ENCODE measurements around the gene PDE2A. TPM values are rescaled to one million over a fixed set of nuclear protein-coding genes. Genes with fewer than 3 reads are reported as not detected.

The PDE2A gene
- total and polyA plus RNA-seq, 2 donors (not counting 1 experiment from before 2014, with no cell fraction given), result 0.88 to 2.9 TPM

DNA sequence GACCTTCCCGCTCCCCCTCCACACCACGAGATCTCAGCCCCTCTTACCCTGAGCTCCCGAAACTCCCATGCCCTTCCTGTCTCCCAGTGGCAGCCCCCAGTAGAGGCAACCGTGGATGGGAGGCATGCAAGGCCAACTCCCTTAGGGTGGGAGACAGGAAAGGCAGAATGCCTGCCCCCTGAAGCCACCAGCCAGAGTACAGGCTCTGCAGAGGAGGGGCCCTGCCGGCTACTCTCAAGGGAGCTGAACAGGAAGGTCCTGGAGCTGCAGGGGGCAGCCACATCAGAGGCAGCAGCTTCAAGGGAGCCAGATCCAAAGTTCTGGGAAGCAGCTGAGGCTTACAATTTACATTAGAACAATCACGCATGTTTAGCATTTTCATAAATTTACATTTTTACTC lies 38.3 kb downstream of the PDE2A start:
- intact Hi-C loops (cut with micrococcal nuclease), result no loop called here

DNA sequence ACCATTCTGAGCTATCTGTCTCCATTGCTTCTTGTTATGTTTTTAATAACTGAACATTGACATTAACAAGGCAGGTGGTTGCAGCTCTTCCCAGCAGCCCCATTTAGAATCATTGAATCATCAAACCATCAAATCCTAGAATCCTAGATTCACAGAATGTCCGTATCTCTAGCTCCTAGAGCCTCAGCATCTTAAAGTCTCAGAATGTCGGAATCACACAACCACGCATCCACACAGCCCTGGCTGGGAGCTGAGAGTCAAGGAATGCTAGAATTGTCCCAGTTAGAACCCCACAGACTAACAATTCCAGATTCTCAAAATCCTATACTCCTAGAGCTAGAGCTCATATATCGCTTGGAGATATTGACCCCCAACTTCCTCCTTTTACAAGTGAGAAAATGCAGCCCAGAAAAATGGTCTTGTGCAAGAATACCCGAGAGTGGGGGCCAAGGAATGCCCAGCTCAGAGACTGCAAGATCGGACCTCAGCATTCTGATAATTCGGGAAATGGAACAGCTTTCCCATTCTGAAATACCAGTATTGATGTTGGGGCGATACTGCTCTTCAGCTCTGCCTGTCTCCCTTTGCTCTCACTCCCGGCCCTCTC lies 38.8 kb downstream of the PDE2A start:
- intact Hi-C loops (cut with micrococcal nuclease), result no loop called here
- POLR2A ChIA-PET, result no interaction called here
- H3K4me1 Mint-ChIP-seq, result no peaks in the 10 kb centered on the region

More for the DNA sequence above, 38.3 kb downstream of the PDE2A start:
- Histone ChIP-seq H3K27me3 (replicated peaks in 1 of 4; ENCODE audit: control extremely low read depth in 1 of 4, control insufficient read depth in 3 of 4, insufficient read depth in 4 of 4, low read length in 3 of 4) (peaks cover 0 to 44% (median 7%) of the 10 kb centered on the region in 4 experiments), H3K4me1 (ENCODE audit: control insufficient read depth in 2 of 2, insufficient read depth in 2 of 2, low read length in 2 of 2) (no peaks in the 10 kb centered on the region), H3K4me3 (ENCODE audit: control extremely low read depth in 1 of 5, extremely low read depth in 1 of 5, insufficient read depth in 1 of 5, low read depth in 2 of 5, low read length in 4 of 5) (no peak overlapping the region), H3K36me3 (replicated peaks in 1 of 2; ENCODE audit: control extremely low read depth in 1 of 2, control insufficient read depth in 1 of 2, extremely low read depth in 1 of 2, insufficient read depth in 2 of 2, low read length in 1 of 2) (no peaks in the 10 kb centered on the region), H3K9ac (ENCODE audit: low read length) (no peak overlapping the region), H3K4me2 (replicated peaks; ENCODE audit: low read depth, low read length, poor library complexity, severe bottlenecking) (no peak overlapping the region), H2AFZ (ENCODE audit: insufficient read depth, low read depth, low read length, poor library complexity, severe bottlenecking) (no peak overlapping the region), H3K27ac (ENCODE audit: low read length in 2 of 2) (no peak overlapping the region), H4K20me1 (ENCODE audit: control insufficient read depth, insufficient read depth, low read length, poor library complexity, severe bottlenecking) (no peaks in the 10 kb centered on the region), H3K9me3 (ENCODE audit: control extremely low read depth in 1 of 3, control insufficient read depth in 2 of 3, insufficient read depth in 1 of 3, low read length in 2 of 3) (peaks cover 0 to 3% (median 0%) of the 10 kb centered on the region in 3 donors), H3K79me2 (ENCODE audit: control insufficient read depth, insufficient read depth, low read length) (no peaks in the 10 kb centered on the region)
- Mint-ChIP-seq H3K4me3 (no peak overlapping the region), H3K27ac (no peak overlapping the region), H3K9me3 (ENCODE audit: insufficient read depth) (no peaks in the 10 kb centered on the region), H3K4me1 (no peaks in the 10 kb centered on the region), H3K27me3 (peaks cover 24% of the 10 kb centered on the region)
- TF ChIP-seq, protein P1, sequence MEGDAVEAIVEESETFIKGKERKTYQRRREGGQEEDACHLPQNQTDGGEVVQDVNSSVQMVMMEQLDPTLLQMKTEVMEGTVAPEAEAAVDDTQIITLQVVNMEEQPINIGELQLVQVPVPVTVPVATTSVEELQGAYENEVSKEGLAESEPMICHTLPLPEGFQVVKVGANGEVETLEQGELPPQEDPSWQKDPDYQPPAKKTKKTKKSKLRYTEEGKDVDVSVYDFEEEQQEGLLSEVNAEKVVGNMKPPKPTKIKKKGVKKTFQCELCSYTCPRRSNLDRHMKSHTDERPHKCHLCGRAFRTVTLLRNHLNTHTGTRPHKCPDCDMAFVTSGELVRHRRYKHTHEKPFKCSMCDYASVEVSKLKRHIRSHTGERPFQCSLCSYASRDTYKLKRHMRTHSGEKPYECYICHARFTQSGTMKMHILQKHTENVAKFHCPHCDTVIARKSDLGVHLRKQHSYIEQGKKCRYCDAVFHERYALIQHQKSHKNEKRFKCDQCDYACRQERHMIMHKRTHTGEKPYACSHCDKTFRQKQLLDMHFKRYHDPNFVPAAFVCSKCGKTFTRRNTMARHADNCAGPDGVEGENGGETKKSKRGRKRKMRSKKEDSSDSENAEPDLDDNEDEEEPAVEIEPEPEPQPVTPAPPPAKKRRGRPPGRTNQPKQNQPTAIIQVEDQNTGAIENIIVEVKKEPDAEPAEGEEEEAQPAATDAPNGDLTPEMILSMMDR (IDR thresholded peaks at IDR 0.05), result no peak
- no peak for TF ChIP-seq EZH2 (IDR thresholded peaks at IDR 0.05; ENCODE audit: borderline replicate concordance, insufficient read depth, low read depth, low read length, poor library complexity, severe bottlenecking)
- POLR2A ChIA-PET, result no interaction called here
- no peak for ATAC-seq (ENCODE audit: low read depth)
- 70% methylated on average over 5 of the region's 6 CpGs for WGBS (ENCODE audit: insufficient coverage)
- CTCF ChIA-PET, result interaction anchor here (1.2 to 2.0 kb wide), 2 partner anchors 25 to 50 kb away, joined by 5 read pairs; no protein-coding TSS in a partner anchor
- no peak for DNase-seq

More for the DNA sequence above, 38.8 kb downstream of the PDE2A start:
- TF ChIP-seq, protein P1 (IDR thresholded peaks at IDR 0.05), result no peak
- no peak for TF ChIP-seq EZH2 (IDR thresholded peaks at IDR 0.05; ENCODE audit: borderline replicate concordance, insufficient read depth, low read depth, low read length, poor library complexity, severe bottlenecking)
- no peak overlapping the region for H3K4me3 ChIP-seq (ENCODE audit: control extremely low read depth in 1 of 5, extremely low read depth in 1 of 5, insufficient read depth in 1 of 5, low read depth in 2 of 5, low read length in 4 of 5)
- ATAC-seq (ENCODE audit: low read depth), result no peak
- 90% methylated on average over 7 of the region's 9 CpGs for WGBS (ENCODE audit: insufficient coverage)
- no peak for DNase-seq
- H3K4me1 ChIP-seq (ENCODE audit: control insufficient read depth in 2 of 2, insufficient read depth in 2 of 2, low read length in 2 of 2), result no peaks in the 10 kb centered on the region
- no peak overlapping the region for H3K9ac ChIP-seq (ENCODE audit: low read length)
- no peaks in the 10 kb centered on the region for H4K20me1 ChIP-seq (ENCODE audit: control insufficient read depth, insufficient read depth, low read length, poor library complexity, severe bottlenecking)
- Mint-ChIP-seq H3K27ac (no peak overlapping the region), H3K4me3 (no peak overlapping the region), H3K9me3 (ENCODE audit: insufficient read depth) (no peaks in the 10 kb centered on the region), H3K27me3 (peaks cover 26% of the 10 kb centered on the region)
- no peaks in the 10 kb centered on the region for H3K9me3 ChIP-seq (ENCODE audit: control extremely low read depth in 1 of 3, control insufficient read depth in 2 of 3, insufficient read depth in 1 of 3, low read length in 2 of 3)
- no peak overlapping the region for H2AFZ ChIP-seq (ENCODE audit: insufficient read depth, low read depth, low read length, poor library complexity, severe bottlenecking)
- CTCF ChIA-PET, result interaction anchor here (0.7 to 2.0 kb wide), 4 partner anchors 18 to 50 kb away, joined by 3 to 5 read pairs (median 5); no protein-coding TSS in a partner anchor
- H3K27ac ChIP-seq (ENCODE audit: low read length in 2 of 2), result no peak overlapping the region
- peaks cover 0 to 39% (median 4%) of the 10 kb centered on the region in 4 experiments for H3K27me3 ChIP-seq (replicated peaks in 1 of 4; ENCODE audit: control extremely low read depth in 1 of 4, control insufficient read depth in 3 of 4, insufficient read depth in 4 of 4, low read length in 3 of 4)
- H3K36me3 ChIP-seq (replicated peaks in 1 of 2; ENCODE audit: control extremely low read depth in 1 of 2, control insufficient read depth in 1 of 2, extremely low read depth in 1 of 2, insufficient read depth in 2 of 2, low read length in 1 of 2), result no peaks in the 10 kb centered on the region
- H3K79me2 ChIP-seq (ENCODE audit: control insufficient read depth, insufficient read depth, low read length), result no peaks in the 10 kb centered on the region
- no peak overlapping the region for H3K4me2 ChIP-seq (replicated peaks; ENCODE audit: low read depth, low read length, poor library complexity, severe bottlenecking)

Data from B cell (primary cell).